ENCODE results near the gene MUC22.
"Not testable (repeated sequence)": the region's sequence is repeated elsewhere in the genome, so short reads cannot be mapped to it uniquely, and the experiment has no call there.

MUC22 gene

GRCh38 chr6:31020057-31020456, 9.8 kb downstream of the MUC22 start:
- H3K4me1 ChIP-seq = no peaks in the 10 kb centered on the region
- H3K36me3 ChIP-seq = no peaks in the 10 kb centered on the region
- DNase-seq = no peak
- H3K27me3 ChIP-seq = peaks cover 0 to 16% of the 10 kb centered on the region in 2 donors
- intact Hi-C loops (cut with DNase I; ENCODE audit: low total_unique reads) = no loop called here
- peaks cover 0 to 7% (median 0%) of the 10 kb centered on the region in 3 donors for H3K9me3 ChIP-seq
- no peak overlapping the region for H3K4me3 ChIP-seq
- H3K27ac ChIP-seq = no peak overlapping the region
- TF ChIP-seq CTCF (IDR thresholded peaks at IDR 0.05) = no peak

DNA sequence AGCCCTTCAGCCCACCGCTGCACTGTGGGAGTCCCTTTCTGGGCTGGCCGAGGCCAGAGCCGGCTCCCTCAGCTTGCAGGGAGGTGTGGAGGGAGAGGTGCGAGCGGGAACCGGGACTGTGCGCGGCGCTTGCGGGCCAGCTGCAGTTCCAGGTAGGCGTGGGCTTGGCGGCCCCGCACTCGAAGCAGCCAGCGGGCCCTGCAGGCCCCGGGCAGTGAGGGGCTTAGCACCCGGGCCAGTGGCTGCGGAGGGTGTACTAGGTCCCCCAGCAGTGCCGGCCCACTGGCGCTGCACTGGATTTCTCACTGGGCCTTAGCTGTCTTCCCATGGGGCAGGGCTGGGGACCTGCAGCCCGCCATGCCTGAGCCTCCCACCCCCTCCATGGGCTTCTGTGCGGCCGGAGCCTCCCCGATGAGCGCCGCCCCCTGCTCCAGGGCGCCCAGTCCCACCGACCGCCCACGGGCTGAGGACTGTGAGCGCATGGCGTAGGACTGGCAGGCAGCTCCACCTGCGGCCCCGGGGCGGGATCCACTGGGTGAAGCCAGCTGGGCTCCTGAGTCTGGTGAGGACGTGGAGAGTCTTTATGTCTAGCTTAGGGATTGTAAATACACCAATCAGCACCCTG, 10.5 kb downstream of the MUC22 start:
- H3K36me3 ChIP-seq; intact Hi-C loops (cut with DNase I; ENCODE audit: low total_unique reads); H3K4me1 ChIP-seq; DNase-seq; H3K9me3 ChIP-seq; H3K4me3 ChIP-seq; H3K27ac ChIP-seq: not testable (repeated sequence)
- H3K27me3 ChIP-seq = peaks cover 0 to 18% of the 10 kb centered on the region in 2 donors

DNA sequence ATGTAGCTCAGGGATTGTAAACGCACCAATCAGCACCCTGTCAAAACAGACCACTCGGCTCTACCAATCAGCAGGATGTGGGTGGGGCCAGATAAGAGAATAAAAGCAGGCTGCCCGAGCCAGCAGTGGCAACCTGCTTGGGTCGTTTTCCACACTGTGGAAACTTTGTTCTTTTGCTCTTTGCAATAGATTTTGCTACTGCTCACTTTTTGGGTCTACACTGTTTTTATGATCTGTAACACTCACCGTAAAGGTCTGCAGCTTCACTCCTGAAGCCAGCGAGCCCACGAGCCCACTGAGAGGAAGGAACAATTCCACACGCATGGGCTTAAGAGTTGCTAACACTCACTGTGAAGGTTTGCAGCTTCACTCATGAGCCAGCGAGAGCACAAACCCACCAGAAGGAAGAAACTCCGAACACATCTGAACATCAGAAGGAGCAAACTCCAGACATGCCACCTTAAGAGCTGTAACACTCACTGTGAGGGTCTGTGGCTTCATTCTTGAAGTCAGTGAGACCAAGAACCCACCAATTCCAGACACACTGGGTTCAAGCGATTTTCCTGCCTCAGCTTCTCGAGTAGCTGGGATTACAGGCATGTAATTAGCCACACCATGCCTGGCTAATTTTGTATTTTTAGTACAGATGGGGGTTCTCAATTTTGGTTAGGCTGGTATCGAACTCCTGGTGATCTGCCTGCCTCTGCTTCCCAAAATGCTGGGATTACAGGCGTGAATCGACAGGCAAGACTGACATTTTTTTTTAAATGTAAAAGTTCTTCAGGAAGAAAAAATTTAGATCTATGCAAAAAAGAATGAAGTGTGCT, 11.6 kb downstream of the MUC22 start:
- peaks cover 0 to 23% of the 10 kb centered on the region in 2 donors for H3K27me3 ChIP-seq
- H3K4me1 ChIP-seq; intact Hi-C loops (cut with DNase I; ENCODE audit: low total_unique reads); DNase-seq; H3K9me3 ChIP-seq; H3K36me3 ChIP-seq; H3K4me3 ChIP-seq; H3K27ac ChIP-seq: not testable (repeated sequence)

GRCh38 chr6:31025595-31025994, 15.3 kb downstream of the MUC22 start:
- no peak for DNase-seq

GRCh38 chr6:31031095-31031494, 20.8 kb downstream of the MUC22 start:
- Histone ChIP-seq H3K27me3 (peaks cover 0 to 26% of the 10 kb centered on the region in 2 donors), H3K36me3 (no peaks in the 10 kb centered on the region), H3K27ac (no peak overlapping the region), H3K4me3 (no peak overlapping the region), H3K4me1 (no peaks in the 10 kb centered on the region), H3K9me3 (no peaks in the 10 kb centered on the region)
- no peak for TF ChIP-seq CTCF (IDR thresholded peaks at IDR 0.05)
- no peak for DNase-seq
- intact Hi-C loops (cut with DNase I; ENCODE audit: low total_unique reads) = no loop called here

More at GRCh38 chr6:31025595-31025994, 15.3 kb downstream of the MUC22 start:
- no peaks in the 10 kb centered on the region for H3K9me3 ChIP-seq
- no peaks in the 10 kb centered on the region for H3K4me1 ChIP-seq
- H3K27ac ChIP-seq = no peak overlapping the region
- no peaks in the 10 kb centered on the region for H3K36me3 ChIP-seq
- H3K4me3 ChIP-seq = no peak overlapping the region
- peaks cover 0 to 38% of the 10 kb centered on the region in 2 donors for H3K27me3 ChIP-seq
- intact Hi-C loops (cut with DNase I; ENCODE audit: low total_unique reads) = no loop called here
- no peak for TF ChIP-seq CTCF (IDR thresholded peaks at IDR 0.05)

- Histone ChIP-seq H3K4me3 (no peak overlapping the region), H3K27me3 (peaks cover 0 to 18% of the 10 kb centered on the region in 2 donors), H3K27ac (no peak overlapping the region), H3K9me3 (no peaks in the 10 kb centered on the region), H3K36me3 (no peaks in the 10 kb centered on the region), H3K4me1 (no peaks in the 10 kb centered on the region)
- DNase-seq = no peak
- intact Hi-C loops (cut with DNase I; ENCODE audit: low total_unique reads) = no loop called here
- TF ChIP-seq CTCF (IDR thresholded peaks at IDR 0.05) = no peak
Observed at GRCh38 chr6:31033075-31033474, 22.8 kb downstream of the MUC22 start.
